GM23338 (cell line): ENCODE results near the gene SMYD3. TPM values are rescaled to one million over a fixed set of nuclear protein-coding genes. Genes with fewer than 3 reads are reported as not detected.

ENCODE experiments used
- ATAC-seq: fragments of 200-7000 bp; cut with Tn5 transposase; 3 replicates; pipeline ENCODE4 v1.9.1; 2020
- DNase-seq: peaks from one replicate; pipeline ENCODE4 v3.0.0-alpha.2; 2015; ENCODE audit warnings: low spot score
- H2AFZ ChIP-seq: fragments of 200-600 bp; sonication (generic); 2 replicates; pipeline ENCODE4 v1.8.0; 2016; ENCODE audit warnings: antibody characterized with exemption, mild to moderate bottlenecking, moderate library complexity
- H3F3A ChIP-seq: fragments of 200-600 bp; sonication (generic); replicated peaks from 2 replicates; pipeline ENCODE4 v1.8.0; 2017; ENCODE audit warnings: antibody characterized with exemption, mixed run types, low read depth
- H3K27ac ChIP-seq: fragments of 200-600 bp; sonication (generic); 2 replicates; pipeline ENCODE4 v1.6.1; 2016; ENCODE audit warnings: low read depth
- H3K27me3 ChIP-seq: fragments of 200-600 bp; sonication (generic); 2 replicates; pipeline ENCODE4 v1.8.0; 2016; ENCODE audit warnings: mild to moderate bottlenecking, mixed run types, moderate library complexity; ENCODE audit not compliant: insufficient read depth
- H3K36me3 ChIP-seq: fragments of 200-600 bp; sonication (generic); 2 replicates; pipeline ENCODE4 v1.8.0; 2016; ENCODE audit warnings: mild to moderate bottlenecking; ENCODE audit not compliant: insufficient read depth
- H3K4me1 ChIP-seq: fragments of 200-600 bp; sonication (generic); 2 replicates; pipeline ENCODE4 v1.8.0; 2016; ENCODE audit warnings: mild to moderate bottlenecking, moderate library complexity; ENCODE audit not compliant: insufficient read depth
- H3K4me2 ChIP-seq: fragments of 200-600 bp; sonication (generic); 2 replicates; pipeline ENCODE4 v1.7.1; 2017; ENCODE audit warnings: mixed run types
- H3K4me3 ChIP-seq: fragments of 200-600 bp; sonication (generic); 2 replicates; pipeline ENCODE4 v1.6.1; 2016; ENCODE audit warnings: mixed run types
- H3K79me2 ChIP-seq: fragments of 200-600 bp; sonication (generic); replicated peaks from 2 replicates; pipeline ENCODE4 v1.8.0; 2017; ENCODE audit warnings: mild to moderate bottlenecking; ENCODE audit not compliant: insufficient read depth
- H3K9me2 ChIP-seq: fragments of 200-600 bp; sonication (generic); 2 replicates; pipeline ENCODE4 v1.8.0; 2017; ENCODE audit not compliant: insufficient read depth
- H4K20me1 ChIP-seq: fragments of 200-600 bp; sonication (generic); replicated peaks from 2 replicates; pipeline ENCODE4 v1.8.0; 2017; ENCODE audit warnings: mild to moderate bottlenecking; ENCODE audit not compliant: insufficient read depth
- H3K27ac Mint-ChIP-seq: 2 replicates; pipeline ENCODE4 v1.8.0; 2020; ENCODE audit warnings: inconsistent platforms, mild to moderate bottlenecking, moderate library complexity, mixed read lengths
- H3K27me3 Mint-ChIP-seq: 3 replicates; pipeline ENCODE4 v1.8.0; 2022; ENCODE audit warnings: low read depth, mild to moderate bottlenecking, moderate library complexity, mixed read lengths, inconsistent platforms; ENCODE audit not compliant: insufficient read depth, poor library complexity
- H3K36me3 Mint-ChIP-seq: 3 replicates; pipeline ENCODE4 v1.8.0; 2021; ENCODE audit warnings: low read depth, mild to moderate bottlenecking, inconsistent platforms, moderate library complexity, mixed read lengths
- H3K4me1 Mint-ChIP-seq: 3 replicates; pipeline ENCODE4 v1.8.0; 2020; ENCODE audit warnings: mild to moderate bottlenecking, inconsistent platforms, mixed read lengths
- H3K4me3 Mint-ChIP-seq: 3 replicates; pipeline ENCODE4 v1.8.0; 2021; ENCODE audit warnings: moderate library complexity, mild to moderate bottlenecking, inconsistent platforms, mixed read lengths
- H3K9me3 Mint-ChIP-seq: 3 replicates; pipeline ENCODE4 v1.8.0; 2020; ENCODE audit warnings: moderate library complexity, mild to moderate bottlenecking, inconsistent platforms, mixed read lengths
- CREB1 ChIP-seq: fragments of 250-450 bp; sonication (Bioruptor Pico); IDR thresholded peaks from 2 replicates; pipeline ENCODE4 v1.5.0; 2020; ENCODE audit warnings: low read depth, mild to moderate bottlenecking, moderate library complexity
- CTCF ChIP-seq, 2 experiments: fragments of 200-600 bp in 1 of 2; sonication (generic) in 1 of 2; conservative IDR thresholded peaks; 2 replicates each; pipeline versions ENCODE4 v1.5.1 to v1.6.1; 2016 to 2017; ENCODE audit warnings: antibody characterized with exemption in 2 of 2, low read depth in 2 of 2, mild to moderate bottlenecking in 2 of 2, moderate library complexity in 1 of 2
- ETS1 ChIP-seq: IDR thresholded peaks from 2 replicates; pipeline ENCODE4 v1.6.1; 2016; ENCODE audit warnings: antibody characterized with exemption
- EZH2 ChIP-seq: fragments of 200-600 bp; sonication (generic); IDR thresholded peaks from one replicate; pipeline ENCODE4 v1.8.0; 2017; ENCODE audit warnings: antibody characterized with exemption, mild to moderate bottlenecking, low read depth; ENCODE audit not compliant: unreplicated experiment
- EZH2phosphoT487 ChIP-seq: fragments of 200-600 bp; sonication (generic); IDR thresholded peaks from one replicate; pipeline ENCODE4 v1.8.1; 2018; ENCODE audit warnings: antibody characterized with exemption; ENCODE audit not compliant: unreplicated experiment
- JUNB ChIP-seq: IDR thresholded peaks from one replicate; pipeline ENCODE4 v1.6.1; 2016; ENCODE audit warnings: antibody characterized with exemption; ENCODE audit not compliant: unreplicated experiment
- NANOG ChIP-seq: IDR thresholded peaks from 2 replicates; pipeline ENCODE4 v1.6.1; 2016; ENCODE audit warnings: antibody characterized with exemption, borderline replicate concordance
- POLR2AphosphoS5 ChIP-seq: IDR thresholded peaks from 2 replicates; pipeline ENCODE4 v1.6.1; 2016; ENCODE audit warnings: antibody characterized with exemption, low read depth
- STAT1 ChIP-seq: IDR thresholded peaks from one replicate; pipeline ENCODE4 v1.6.1; 2016; ENCODE audit warnings: antibody characterized with exemption; ENCODE audit not compliant: unreplicated experiment
- ZNF114 ChIP-seq: fragments of 250-450 bp; sonication (Bioruptor Pico); IDR thresholded peaks from 2 replicates; pipeline ENCODE4 v1.5.0; 2020; ENCODE audit warnings: mild to moderate bottlenecking, moderate library complexity
- ZNF331 ChIP-seq: fragments of 250-450 bp; sonication (Bioruptor Pico); IDR thresholded peaks from 2 replicates; pipeline ENCODE4 v1.5.0; 2020; ENCODE audit warnings: low read depth, mild to moderate bottlenecking, moderate library complexity
- ZNF462 ChIP-seq: fragments of 250-450 bp; sonication (Bioruptor Pico); IDR thresholded peaks from 2 replicates; pipeline ENCODE4 v1.5.0; 2020; ENCODE audit warnings: mild to moderate bottlenecking, moderate library complexity
- polyA plus RNA-seq: library from polyadenylated mRNA; unstranded; fragments of >200 nt; fragmentation: Nextera tagmentation; extraction: Ambion mirVana; gene quantifications from 2 replicates; pipeline ENCODE4 v1.2.1, GENCODE V29; 2016
- total RNA-seq: library from RNA; depleted of rRNA; stranded (reverse); fragments of >200 nt; shearing (Covaris generic); gene quantifications from 2 replicates; pipeline ENCODE4 v1.2.3, GENCODE V29; 2014

The SMYD3 gene
- total and polyA plus RNA-seq, 2 experiments from 2014 or later = 31.8 to 34.4 TPM

GRCh38 chr1:246477634-246478033, 29.4 kb downstream of the SMYD3 start (continued):
- TF ChIP-seq ETS1 (no peak), ZNF114 (CRISPR knock-in tag) (no peak), STAT1 (no peak), POLR2AphosphoS5 (no peak)

GRCh38 chr1:246476771-246477170, 30.3 kb downstream of the SMYD3 start:
- H3K27me3 Mint-ChIP-seq = no peaks in the 10 kb centered on the region
- Histone ChIP-seq H3K4me1 (no peaks in the 10 kb centered on the region), H2AFZ (no peak overlapping the region), H4K20me1 (no peaks in the 10 kb centered on the region; the same call in 1 of the 2 replicates), H3K79me2 (peaks cover 1% of the 10 kb centered on the region; the same call in 1 of the 2 replicates), H3K27me3 (no peaks in the 10 kb centered on the region), H3K36me3 (no peaks in the 10 kb centered on the region), H3K27ac (no peak overlapping the region), H3K4me3 (no peak overlapping the region), H3K4me2 (no peak overlapping the region), H3F3A (no peaks in the 10 kb centered on the region), H3K9me2 (no peaks in the 10 kb centered on the region)
- H3K36me3 Mint-ChIP-seq = no peaks in the 10 kb centered on the region
- DNase-seq (no peak), ATAC-seq (no peak)
- H3K4me3 Mint-ChIP-seq = no peak overlapping the region
- H3K9me3 Mint-ChIP-seq = no peaks in the 10 kb centered on the region
- peaks cover 4% of the 10 kb centered on the region; the same call in 2 of the 3 replicates for H3K4me1 Mint-ChIP-seq
- no peak overlapping the region for H3K27ac Mint-ChIP-seq
- TF ChIP-seq EZH2 (no peak), ZNF462 (no peak), ETS1 (no peak), ZNF114 (CRISPR knock-in tag) (no peak), POLR2AphosphoS5 (no peak), CREB1 (CRISPR knock-in tag) (no peak), CTCF (conservative IDR thresholded peaks at IDR 0.05; ENCODE audit: low read depth in 2 of 2) (no peak), JUNB (no peak), ZNF331 (CRISPR knock-in tag) (no peak), NANOG (no peak), EZH2phosphoT487 (no peak), STAT1 (no peak)
